Mesodermal cell (in vitro differentiated cells): ENCODE data around the gene XRCC5.

Experiments
- H3K27ac ChIP-seq: 2 replicates; pipeline ENCODE4 v1.7.0; 2013; ENCODE audit warnings: mild to moderate bottlenecking, low read depth, low read length, moderate library complexity; ENCODE audit not compliant: severe bottlenecking
- H3K36me3 ChIP-seq: 2 replicates; pipeline ENCODE4 v1.7.1; 2013; ENCODE audit warnings: mild to moderate bottlenecking, low read length, moderate library complexity; ENCODE audit not compliant: control insufficient read depth, insufficient read depth
- H3K4me1 ChIP-seq: one replicate; pipeline ENCODE4 v1.7.1; 2013; ENCODE audit warnings: mild to moderate bottlenecking, low read length; ENCODE audit not compliant: insufficient read depth, control insufficient read depth, poor library complexity, severe bottlenecking
- H3K4me3 ChIP-seq: 2 replicates; pipeline ENCODE4 v1.7.0; 2013; ENCODE audit warnings: low read length, control low read depth, mild to moderate bottlenecking; ENCODE audit not compliant: insufficient read depth, poor library complexity, severe bottlenecking; ENCODE audit errors: extremely low read depth
- H3K9me3 ChIP-seq: 2 replicates; pipeline ENCODE4 v1.7.1; 2013; ENCODE audit warnings: mild to moderate bottlenecking, low read length, moderate library complexity; ENCODE audit not compliant: control insufficient read depth
- WGBS, 2 experiments: methylation state at CpG; one replicate each; pipeline ENCODE4 v1.1.5; 2013; ENCODE audit warnings: missing lambda C conversion rate in 2 of 2; ENCODE audit not compliant: insufficient coverage in 2 of 2; 5-methylcytosine and 5-hydroxymethylcytosine counted together

XRCC5 gene

GRCh38 chr2:216231867-216232266 is 122.7 kb downstream of the XRCC5 start:
- Histone ChIP-seq H3K9me3 (peaks cover 12% of the 10 kb centered on the region), H3K4me1 (no peaks in the 10 kb centered on the region), H3K27ac (no peak overlapping the region), H3K36me3 (no peaks in the 10 kb centered on the region), H3K4me3 (no peak overlapping the region)
- WGBS, 2 experiments: no CpG with 5 or more reads among the region's 1 CpG

GRCh38 chr2:216232721-216233120 is 123.6 kb downstream of the XRCC5 start:
- Histone ChIP-seq H3K9me3 (peaks cover 12% of the 10 kb centered on the region), H3K36me3 (no peaks in the 10 kb centered on the region), H3K4me3 (no peak overlapping the region), H3K4me1 (no peaks in the 10 kb centered on the region), H3K27ac (no peak overlapping the region)
- no CpG with 5 or more reads among the region's 1 CpG for WGBS, 2 experiments

- no peaks in the 10 kb centered on the region for H3K4me1 ChIP-seq
- 87 to 97% methylated on average over 3 of the region's 4 CpGs for WGBS, 2 experiments
- no peak overlapping the region for H3K27ac ChIP-seq
- peaks cover 12% of the 10 kb centered on the region for H3K9me3 ChIP-seq
- H3K36me3 ChIP-seq: no peaks in the 10 kb centered on the region
- H3K4me3 ChIP-seq: no peak overlapping the region
Measured at GRCh38 chr2:216233281-216233995, 124.3 kb downstream of the XRCC5 start.

GRCh38 chr2:216234106-216234505 is 125.0 kb downstream of the XRCC5 start:
- Histone ChIP-seq H3K36me3 (no peaks in the 10 kb centered on the region), H3K4me3 (no peak overlapping the region), H3K4me1 (no peaks in the 10 kb centered on the region), H3K27ac (no peak overlapping the region), H3K9me3 (peaks cover 12% of the 10 kb centered on the region)
- 94 to 100% methylated on average over 2 to 3 of the region's 3 CpGs for WGBS, 2 experiments

- Histone ChIP-seq H3K4me1 (no peaks in the 10 kb centered on the region), H3K27ac (no peak overlapping the region), H3K36me3 (no peaks in the 10 kb centered on the region), H3K4me3 (no peak overlapping the region), H3K9me3 (peaks cover 12% of the 10 kb centered on the region)
- 78 to 90% methylated on average over 1 to 2 of the region's 2 CpGs for WGBS, 2 experiments
Measured at GRCh38 chr2:216235462-216235861, 126.3 kb downstream of the XRCC5 start.

- no peak overlapping the region for H3K27ac ChIP-seq
- H3K4me3 ChIP-seq: no peak overlapping the region
- peaks cover 12% of the 10 kb centered on the region for H3K9me3 ChIP-seq
- no peaks in the 10 kb centered on the region for H3K4me1 ChIP-seq
- WGBS, 2 experiments: no CpG with 5 or more reads among the region's 1 CpG
- no peaks in the 10 kb centered on the region for H3K36me3 ChIP-seq
Measured at GRCh38 chr2:216235896-216236295, 126.7 kb downstream of the XRCC5 start.

GRCh38 chr2:216236486-216236885 is 127.3 kb downstream of the XRCC5 start:
- H3K4me3 ChIP-seq: no peak overlapping the region
- 0% methylated on average over 1 of the region's 1 CpG for WGBS, 2 experiments
- no peaks in the 10 kb centered on the region for H3K4me1 ChIP-seq

GRCh38 chr2:216242365-216242764 is 133.2 kb downstream of the XRCC5 start:
- Histone ChIP-seq H3K4me3 (no peak overlapping the region), H3K36me3 (no peaks in the 10 kb centered on the region), H3K4me1 (no peaks in the 10 kb centered on the region), H3K9me3 (no peaks in the 10 kb centered on the region), H3K27ac (no peak overlapping the region)
- 61 to 83% methylated on average over 6 of the region's 6 CpGs for WGBS, 2 experiments

More at GRCh38 chr2:216236486-216236885, 127.3 kb downstream of the XRCC5 start:
- H3K9me3 ChIP-seq: peaks cover 12% of the 10 kb centered on the region
- no peaks in the 10 kb centered on the region for H3K36me3 ChIP-seq
- no peak overlapping the region for H3K27ac ChIP-seq

- WGBS, 2 experiments: 88 to 100% methylated on average over 2 to 3 of the region's 3 CpGs
- no peak overlapping the region for H3K4me3 ChIP-seq
- no peak overlapping the region for H3K27ac ChIP-seq
- no peaks in the 10 kb centered on the region for H3K4me1 ChIP-seq
- H3K36me3 ChIP-seq: no peaks in the 10 kb centered on the region
- H3K9me3 ChIP-seq: no peaks in the 10 kb centered on the region
Measured at GRCh38 chr2:216243026-216243425, 133.9 kb downstream of the XRCC5 start.

GRCh38 chr2:216245391-216245975 is 136.3 kb downstream of the XRCC5 start:
- H3K9me3 ChIP-seq: no peaks in the 10 kb centered on the region
- H3K36me3 ChIP-seq: no peaks in the 10 kb centered on the region
- WGBS, 2 experiments: 78 to 83% methylated on average over 6 of the region's 6 CpGs
- H3K27ac ChIP-seq: no peak overlapping the region
- no peak overlapping the region for H3K4me3 ChIP-seq
- H3K4me1 ChIP-seq: no peaks in the 10 kb centered on the region

- H3K9me3 ChIP-seq: no peaks in the 10 kb centered on the region
- H3K36me3 ChIP-seq: no peaks in the 10 kb centered on the region
- H3K27ac ChIP-seq: no peak overlapping the region
- no peaks in the 10 kb centered on the region for H3K4me1 ChIP-seq
- H3K4me3 ChIP-seq: no peak overlapping the region
- 90 to 100% methylated on average over 1 to 2 of the region's 3 CpGs for WGBS, 2 experiments
Measured at GRCh38 chr2:216246766-216247165, 137.6 kb downstream of the XRCC5 start.
